ENCODE data around the gene LEO1. TPM values are rescaled to one million over a fixed set of nuclear protein-coding genes. Genes with fewer than 3 reads are reported as not detected.

LEO1 gene
- polyA plus RNA-seq, 1 experiment, result 1.3 TPM

DNA sequence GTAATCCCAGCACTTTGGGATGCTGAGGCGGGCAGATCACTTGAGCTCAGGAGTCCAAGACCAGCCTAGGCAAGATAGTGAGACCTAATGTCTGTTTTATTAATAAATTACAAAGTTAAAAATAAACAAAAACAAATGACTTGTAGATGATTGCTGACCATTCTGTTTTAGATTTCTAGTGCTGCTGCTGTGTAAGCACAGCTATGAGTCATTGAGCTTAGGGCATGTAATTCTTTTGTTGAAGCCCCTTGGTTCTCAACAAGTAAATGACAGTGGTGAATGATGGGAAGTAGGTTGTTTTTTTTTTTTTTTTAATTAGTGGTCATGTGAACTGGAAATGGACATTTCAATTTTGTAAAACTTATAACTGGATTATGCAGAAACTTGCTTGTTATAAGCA, 63.3 kb downstream of the LEO1 start:
- Histone ChIP-seq H3K27me3 (ENCODE audit: control insufficient read depth, insufficient read depth, low read length) (no peaks in the 10 kb centered on the region), H3K4me3 (ENCODE audit: low read depth, low read length) (no peak overlapping the region), H3K36me3 (ENCODE audit: control insufficient read depth, insufficient read depth, low read length) (peaks cover 4% of the 10 kb centered on the region)
- CTCF ChIA-PET, result interaction anchor here (0.6 to 1.0 kb wide), 4 partner anchors 14 to 325 kb away, joined by 3 read pairs; no protein-coding TSS in a partner anchor
- no peak for DNase-seq (ENCODE audit: low read depth)
- TF ChIP-seq CTCF (IDR thresholded peaks at IDR 0.05; ENCODE audit: insufficient read depth, low read depth, low read length), result no peak
- POLR2A ChIA-PET, result no interaction called here

DNA sequence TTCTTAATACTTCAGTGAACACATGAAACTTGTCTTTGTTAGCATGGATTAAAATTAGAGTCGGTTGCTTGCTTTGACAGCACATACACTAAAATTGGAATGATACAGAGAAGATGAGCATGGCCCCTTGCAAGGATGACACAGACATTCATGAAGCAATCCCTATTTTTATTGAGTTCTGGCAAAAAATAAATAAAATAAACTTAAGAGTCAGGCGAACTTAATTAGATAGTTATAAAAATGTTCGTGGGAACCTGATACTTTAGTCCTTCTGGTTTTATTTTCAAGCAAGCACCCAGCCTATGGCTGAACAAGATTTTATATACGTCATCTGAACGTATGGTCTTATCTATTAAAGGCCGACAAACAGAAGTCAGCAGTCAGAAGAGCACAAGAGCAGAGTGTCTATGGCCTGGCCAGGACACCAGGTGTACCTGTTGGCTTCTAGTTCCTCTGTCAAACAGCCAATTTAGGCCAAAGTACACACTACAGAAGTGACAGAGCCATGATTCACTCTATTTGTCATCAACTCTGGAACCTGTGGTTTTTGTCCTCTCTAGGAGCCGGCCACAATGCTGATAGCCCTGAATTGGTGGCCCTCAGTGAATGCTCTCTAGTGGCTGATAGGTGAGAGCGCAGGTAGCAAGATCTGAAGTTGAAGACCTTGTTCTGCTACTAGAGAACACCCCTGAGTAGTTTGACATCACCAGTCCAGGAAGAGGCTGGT, 64.3 kb downstream of the LEO1 start:
- H3K36me3 ChIP-seq (ENCODE audit: control insufficient read depth, insufficient read depth, low read length), result peaks cover 6% of the 10 kb centered on the region
- H3K4me3 ChIP-seq (ENCODE audit: low read depth, low read length), result no peak overlapping the region
- 0 out of 2 replicates have a peak, but pooled peaks have one; percentile 4 for TF ChIP-seq CTCF (IDR thresholded peaks at IDR 0.05; ENCODE audit: insufficient read depth, low read depth, low read length)
- CTCF ChIA-PET, result interaction anchor here (1.0 kb wide), 1 partner anchor 320 kb away, joined by 3 read pairs; no protein-coding TSS in a partner anchor
- H3K27me3 ChIP-seq (ENCODE audit: control insufficient read depth, insufficient read depth, low read length), result no peaks in the 10 kb centered on the region
- POLR2A ChIA-PET, result no interaction called here
- peak; percentile 40 for DNase-seq (ENCODE audit: low read depth)

DNA sequence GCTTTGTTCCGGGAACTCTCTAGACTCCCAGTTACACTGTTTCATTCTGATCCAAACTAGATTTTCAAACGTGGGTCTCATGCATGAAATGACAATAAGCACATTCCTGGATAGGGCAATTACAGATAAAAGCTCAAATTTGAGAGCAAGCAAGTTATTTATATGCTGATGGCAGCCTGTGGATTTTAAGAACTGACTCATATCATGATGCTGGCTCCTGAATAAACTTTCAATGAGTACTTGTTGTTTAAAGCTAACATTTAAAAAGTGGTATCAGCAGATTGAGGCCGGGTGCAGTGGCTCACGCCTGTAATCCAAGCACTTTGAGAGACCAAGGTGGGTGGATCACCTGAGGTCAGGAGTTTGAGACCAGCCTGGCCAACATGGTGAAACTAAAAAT, 66.6 kb downstream of the LEO1 start:
- H3K27me3 ChIP-seq (ENCODE audit: control insufficient read depth, insufficient read depth, low read length), result no peaks in the 10 kb centered on the region
- peaks cover 5% of the 10 kb centered on the region for H3K36me3 ChIP-seq (ENCODE audit: control insufficient read depth, insufficient read depth, low read length)
- CTCF ChIA-PET, result interaction anchor here (1.1 to 3.9 kb wide), 3 partner anchors 16 to 352 kb away, joined by 3 to 16 read pairs (median 3); no protein-coding TSS in a partner anchor
- no peak for DNase-seq (ENCODE audit: low read depth)
- TF ChIP-seq CTCF (IDR thresholded peaks at IDR 0.05; ENCODE audit: insufficient read depth, low read depth, low read length), result no peak
- no peak overlapping the region for H3K4me3 ChIP-seq (ENCODE audit: low read depth, low read length)
- POLR2A ChIA-PET, result no interaction called here

DNA sequence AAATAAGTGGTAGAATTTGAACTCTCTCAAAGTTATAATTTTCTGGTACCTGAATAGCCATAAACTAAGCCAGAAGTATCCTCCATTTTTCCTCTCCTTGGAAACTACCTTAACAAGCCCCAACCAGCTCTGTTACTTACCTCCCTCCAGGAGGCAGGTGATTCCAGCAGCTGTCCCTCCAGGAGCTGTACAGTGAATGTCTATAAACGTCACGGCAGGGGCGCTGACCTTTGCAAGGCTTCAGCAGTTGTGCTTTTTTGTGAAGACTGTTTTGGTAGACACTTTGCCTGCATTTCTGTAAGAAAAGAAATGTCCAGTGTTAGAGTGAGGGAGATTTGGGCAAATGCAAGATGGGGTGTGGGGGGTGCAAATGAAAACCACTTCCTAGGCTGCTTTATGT, 67.2 kb downstream of the LEO1 start:
- TF ChIP-seq CTCF (IDR thresholded peaks at IDR 0.05; ENCODE audit: insufficient read depth, low read depth, low read length), result no peak
- ChIA-PET CTCF (interaction anchor here (1.4 to 3.9 kb wide), 2 partner anchors 15 to 129 kb away, joined by 3 to 16 read pairs; no protein-coding TSS in a partner anchor), POLR2A (no interaction called here)
- peaks cover 5% of the 10 kb centered on the region for H3K36me3 ChIP-seq (ENCODE audit: control insufficient read depth, insufficient read depth, low read length)
- DNase-seq (ENCODE audit: low read depth), result no peak
- H3K4me3 ChIP-seq (ENCODE audit: low read depth, low read length), result no peak overlapping the region
- no peaks in the 10 kb centered on the region for H3K27me3 ChIP-seq (ENCODE audit: control insufficient read depth, insufficient read depth, low read length)

DNA sequence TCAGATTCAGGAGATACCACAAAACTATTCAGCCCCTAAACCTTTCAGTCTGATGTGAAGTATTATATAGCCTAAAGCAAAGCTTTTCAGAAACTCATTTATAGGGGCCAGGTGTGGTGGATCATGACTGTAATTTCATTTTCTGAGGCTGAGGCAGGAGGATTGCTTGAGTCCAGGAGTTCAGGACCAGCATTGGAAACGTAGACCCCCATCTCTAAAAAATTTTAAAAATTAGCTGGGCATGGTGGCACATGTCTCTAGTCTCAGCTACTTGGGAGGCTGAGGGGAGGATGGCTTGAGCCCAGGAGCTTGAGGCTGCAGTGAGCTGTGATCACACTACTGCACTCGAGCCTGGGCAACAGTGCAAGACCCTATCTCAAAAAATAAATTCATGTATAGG, 82.1 kb downstream of the LEO1 start:
- no peak for DNase-seq (ENCODE audit: low read depth)
- CTCF ChIA-PET, result interaction anchor here (1.0 to 2.8 kb wide), 11 partner anchors 10 to 338 kb away, joined by 3 to 16 read pairs (median 4); partner anchors contain the start of gene LEO1
- TF ChIP-seq CTCF (IDR thresholded peaks at IDR 0.05; ENCODE audit: insufficient read depth, low read depth, low read length), result no peak
- Histone ChIP-seq H3K27me3 (ENCODE audit: control insufficient read depth, insufficient read depth, low read length) (no peaks in the 10 kb centered on the region), H3K36me3 (ENCODE audit: control insufficient read depth, insufficient read depth, low read length) (peaks cover 2% of the 10 kb centered on the region), H3K4me3 (ENCODE audit: low read depth, low read length) (no peak overlapping the region)
- POLR2A ChIA-PET, result no interaction called here

All from BJ (cell line).